A673 (cell line): ENCODE data around the gene INPP5A. TPM values are rescaled to one million over a fixed set of nuclear protein-coding genes. Genes with fewer than 3 reads are reported as not detected.
A peak's percentile ranks its signal among the peaks of the same experiment; 100 is the strongest.

ENCODE experiments used
- BruUV-seq: library from RNA; stranded (reverse); fragments of 400-500 nt; replicated peaks from 2 replicates; lab custom pipeline; 2021; lab: Mats Ljungman, UMichigan
- CTCF ChIA-PET: fragments of 300-600 bp; sonication (Branson Sonifier 250); formaldehyde crosslinking; loops from one replicate; lab custom pipeline; 2022; ENCODE audit warnings: antibody characterized with exemption; lab: Charles Lee
- POLR2A ChIA-PET: fragments of 300-600 bp; sonication (Branson Sonifier 250); formaldehyde crosslinking; loops from one replicate; lab custom pipeline; 2022; ENCODE audit warnings: antibody characterized with exemption; ENCODE audit not compliant: low non-redundant PET; lab: Charles Lee
- DNase-seq: peaks from one replicate; pipeline ENCODE4 v3.0.0-alpha.2; 2015; ENCODE audit warnings: low spot score
- H3K27ac ChIP-seq: fragments of 200-600 bp; sonication (generic); 2 replicates; pipeline ENCODE4 v1.5.1; 2016; ENCODE audit warnings: mixed run types, low read depth, mild to moderate bottlenecking, mixed read lengths, antibody characterized with exemption, low read length; ENCODE audit not compliant: poor library complexity, severe bottlenecking
- H3K27me3 ChIP-seq: fragments of 200-600 bp; sonication (generic); replicated peaks from 2 replicates; pipeline ENCODE4 v1.6.1; 2017; ENCODE audit warnings: mixed run types, low read depth, mild to moderate bottlenecking, mixed read lengths, antibody characterized with exemption, low read length; ENCODE audit not compliant: insufficient read depth, poor library complexity
- H3K36me3 ChIP-seq: fragments of 200-600 bp; sonication (generic); 2 replicates; pipeline ENCODE4 v1.6.1; 2016; ENCODE audit warnings: mixed run types, mild to moderate bottlenecking, mixed read lengths, antibody characterized with exemption, low read length; ENCODE audit not compliant: insufficient read depth, poor library complexity, severe bottlenecking
- H3K4me1 ChIP-seq: fragments of 200-600 bp; sonication (generic); 2 replicates; pipeline ENCODE4 v1.6.1; 2017; ENCODE audit warnings: mixed run types, mild to moderate bottlenecking, mixed read lengths, antibody characterized with exemption, low read length; ENCODE audit not compliant: insufficient read depth, poor library complexity, severe bottlenecking
- H3K4me3 ChIP-seq: fragments of 200-600 bp; sonication (generic); 2 replicates; pipeline ENCODE4 v1.5.1; 2016; ENCODE audit warnings: low read depth, mixed run types, mild to moderate bottlenecking, mixed read lengths, low read length; ENCODE audit not compliant: poor library complexity, severe bottlenecking
- H3K9me3 ChIP-seq: fragments of 200-600 bp; sonication (generic); 2 replicates; pipeline ENCODE4 v1.6.1; 2016; ENCODE audit warnings: mixed run types, low read depth, mild to moderate bottlenecking, mixed read lengths, antibody characterized with exemption, low read length; ENCODE audit not compliant: poor library complexity, severe bottlenecking
- EZH2 ChIP-seq: fragments of 200-600 bp; sonication (generic); IDR thresholded peaks from 2 replicates; pipeline ENCODE4 v1.6.1; 2017; ENCODE audit warnings: borderline replicate concordance, low read depth, mild to moderate bottlenecking, mixed read lengths, antibody characterized with exemption, low read length; ENCODE audit not compliant: poor library complexity, severe bottlenecking
- intact Hi-C: fragments of 100-400 bp; cut with micrococcal nuclease; formaldehyde crosslinking; loops from one replicate; pipeline ENCODE4 v1.10.0; 2022; ENCODE audit not compliant: unreplicated experiment
- total RNA-seq: library from RNA; stranded (reverse); gene quantifications from 2 replicates; pipeline ENCODE4 v1.2.3, GENCODE V29; 2021
- TF ChIP-seq, protein P1 (sequence below): fragments of 300-800, 200-600 bp; sonication (generic); conservative IDR thresholded peaks from 2 replicates; pipeline ENCODE4 v1.5.1; 2017; ENCODE audit warnings: low read depth, mild to moderate bottlenecking, antibody characterized with exemption, low read length, moderate library complexity, mixed read lengths

Gene INPP5A
- total RNA-seq, 1 experiment from 2014 or later: 21.8 TPM

DNA sequence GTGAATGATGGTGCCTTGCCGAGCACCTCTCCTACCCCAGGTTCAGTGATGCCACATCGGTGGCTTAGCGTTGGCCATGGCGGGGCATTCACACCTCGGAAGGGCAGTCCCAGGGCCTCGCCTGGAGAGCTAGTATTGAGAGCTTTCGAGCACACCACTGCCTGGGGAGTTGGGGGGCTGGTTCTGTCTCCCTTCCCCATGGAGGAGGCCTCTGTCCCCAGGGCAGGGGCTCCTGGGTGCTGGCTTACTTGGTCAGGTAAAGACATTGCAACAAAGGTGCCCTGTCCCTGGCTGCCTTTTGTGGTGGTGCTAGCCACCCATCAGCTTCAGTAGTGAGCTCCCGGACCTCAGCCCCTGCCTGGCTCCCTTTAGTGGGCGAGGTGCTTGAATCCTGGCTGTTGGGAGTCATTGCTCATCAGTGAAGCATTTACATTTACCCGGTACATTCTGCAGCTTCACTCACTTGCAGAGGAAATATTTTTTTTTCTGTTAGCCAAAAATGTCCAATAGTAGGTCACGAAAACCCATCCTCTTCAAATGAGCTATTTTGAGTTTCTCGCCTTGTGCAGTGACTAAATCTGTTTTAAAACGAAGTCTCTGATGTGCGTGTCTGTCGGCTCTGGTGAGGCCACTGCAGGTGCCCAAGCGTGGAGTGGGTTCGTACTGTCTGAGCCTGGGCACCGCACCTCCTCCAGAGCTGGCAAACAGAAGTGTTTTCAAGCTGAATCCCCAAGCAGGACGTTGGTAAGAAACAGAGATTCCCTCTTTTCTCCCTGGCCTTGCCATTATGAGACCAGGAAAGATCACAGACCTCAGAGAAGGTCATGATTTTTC, 95.5 kb downstream of the INPP5A start:
- BruUV-seq: no TSS peak

DNA sequence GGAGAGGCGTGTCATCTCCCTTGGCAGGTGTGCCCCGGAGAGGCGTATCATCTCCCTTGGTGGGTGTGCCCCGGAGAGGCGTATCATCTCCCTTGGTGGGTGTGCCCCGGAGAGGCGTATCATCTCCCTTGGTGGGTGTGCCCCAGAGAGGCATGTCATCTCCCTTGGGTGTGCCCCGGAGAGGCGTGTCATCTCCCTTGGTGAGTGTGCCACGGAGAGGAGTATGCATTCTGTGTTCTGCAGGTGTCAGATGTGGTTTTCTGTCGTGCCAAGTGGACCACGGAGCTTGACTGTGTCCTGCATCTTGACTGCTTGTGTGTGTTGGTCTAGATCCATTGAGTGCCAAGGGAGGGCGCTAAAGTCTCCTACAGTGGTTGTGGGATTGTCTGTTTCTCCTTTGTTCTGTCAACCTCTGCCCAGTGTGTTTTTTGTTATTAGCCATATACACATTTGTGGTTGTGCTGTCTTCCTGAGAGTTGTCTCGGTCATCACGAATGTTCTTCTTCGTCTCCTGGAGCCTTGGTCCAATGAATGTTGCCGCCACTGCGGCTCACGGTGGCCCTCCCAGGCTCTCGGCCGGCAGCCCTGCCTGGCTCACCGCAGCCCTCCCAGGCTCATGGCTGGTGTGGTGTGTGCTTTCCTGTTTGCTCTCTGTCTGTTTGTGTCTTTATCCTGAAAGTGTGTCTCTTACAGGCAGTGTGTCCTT, 96.8 kb downstream of the INPP5A start:
- DNase-seq: no peak
- Histone ChIP-seq H3K27ac (no peak overlapping the region), H3K4me1 (no peaks in the 10 kb centered on the region), H3K27me3 (no peaks in the 10 kb centered on the region), H3K36me3 (no peaks in the 10 kb centered on the region), H3K9me3 (no peaks in the 10 kb centered on the region), H3K4me3 (no peak overlapping the region)
- ChIA-PET CTCF (interaction anchor here (0.8 kb wide), 1 partner anchor 176 kb away, joined by 4 read pairs; no protein-coding TSS in a partner anchor), POLR2A (no interaction called here)
- BruUV-seq: no TSS peak
- intact Hi-C loops: no loop called here
- TF ChIP-seq, protein P1, sequence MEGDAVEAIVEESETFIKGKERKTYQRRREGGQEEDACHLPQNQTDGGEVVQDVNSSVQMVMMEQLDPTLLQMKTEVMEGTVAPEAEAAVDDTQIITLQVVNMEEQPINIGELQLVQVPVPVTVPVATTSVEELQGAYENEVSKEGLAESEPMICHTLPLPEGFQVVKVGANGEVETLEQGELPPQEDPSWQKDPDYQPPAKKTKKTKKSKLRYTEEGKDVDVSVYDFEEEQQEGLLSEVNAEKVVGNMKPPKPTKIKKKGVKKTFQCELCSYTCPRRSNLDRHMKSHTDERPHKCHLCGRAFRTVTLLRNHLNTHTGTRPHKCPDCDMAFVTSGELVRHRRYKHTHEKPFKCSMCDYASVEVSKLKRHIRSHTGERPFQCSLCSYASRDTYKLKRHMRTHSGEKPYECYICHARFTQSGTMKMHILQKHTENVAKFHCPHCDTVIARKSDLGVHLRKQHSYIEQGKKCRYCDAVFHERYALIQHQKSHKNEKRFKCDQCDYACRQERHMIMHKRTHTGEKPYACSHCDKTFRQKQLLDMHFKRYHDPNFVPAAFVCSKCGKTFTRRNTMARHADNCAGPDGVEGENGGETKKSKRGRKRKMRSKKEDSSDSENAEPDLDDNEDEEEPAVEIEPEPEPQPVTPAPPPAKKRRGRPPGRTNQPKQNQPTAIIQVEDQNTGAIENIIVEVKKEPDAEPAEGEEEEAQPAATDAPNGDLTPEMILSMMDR: peak; percentile 30; the same call in 1 of the 2 replicates
- TF ChIP-seq EZH2: no peak

More for the DNA sequence above, 95.5 kb downstream of the INPP5A start:
- intact Hi-C loops: no loop called here
- TF ChIP-seq, protein P1: no peak
- no peak for TF ChIP-seq EZH2
- Histone ChIP-seq H3K27ac (no peak overlapping the region), H3K36me3 (no peaks in the 10 kb centered on the region), H3K4me3 (no peak overlapping the region), H3K4me1 (no peaks in the 10 kb centered on the region), H3K27me3 (no peaks in the 10 kb centered on the region), H3K9me3 (no peaks in the 10 kb centered on the region)
- ChIA-PET CTCF (no interaction called here), POLR2A (no interaction called here)
- DNase-seq: no peak

DNA sequence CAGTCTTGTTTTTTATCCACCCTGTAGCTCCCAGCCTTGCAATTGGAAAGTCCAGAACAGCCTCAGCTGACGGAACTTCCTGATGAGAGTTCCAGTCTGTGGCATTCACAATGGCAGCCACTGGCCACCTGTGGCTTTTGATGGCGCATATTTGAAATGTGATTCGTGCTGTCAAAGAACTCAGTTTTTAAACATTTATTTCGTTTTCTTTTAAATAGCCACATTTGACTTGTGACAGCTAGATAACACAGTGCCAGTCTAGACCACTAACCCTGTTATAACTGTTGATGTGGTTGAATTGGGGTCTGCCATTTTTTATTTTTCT, 97.3 kb downstream of the INPP5A start:
- Histone ChIP-seq H3K4me3 (no peak overlapping the region), H3K27ac (no peak overlapping the region), H3K9me3 (no peaks in the 10 kb centered on the region), H3K36me3 (no peaks in the 10 kb centered on the region), H3K4me1 (no peaks in the 10 kb centered on the region), H3K27me3 (no peaks in the 10 kb centered on the region)
- ChIA-PET POLR2A (no interaction called here), CTCF (no interaction called here)
- intact Hi-C loops: loop anchor here (5.0 kb wide), 2 partner anchors 248 to 413 kb away; no protein-coding TSS in a partner anchor
- DNase-seq: no peak
- no TSS peak for BruUV-seq
- TF ChIP-seq, protein P1: no peak
- no peak for TF ChIP-seq EZH2
